Prostate gland (tissue), 2 donors: ENCODE results near the gene FAM200C.

ENCODE experiments used
- CTCF ChIP-seq, 4 experiments: fragments of 200-600 bp in 2 of 4; fragments of 450-650 bp in 2 of 4; sonication (generic) in 2 of 4; IDR thresholded peaks; 1 replicate in 3 of 4; 2 replicates in 1 of 4; pipeline ENCODE4 v1.5.1; 2016 to 2019; ENCODE audit warnings: antibody characterized with exemption in 4 of 4, mild to moderate bottlenecking in 2 of 4, moderate library complexity in 2 of 4
- POLR2A ChIP-seq: fragments of 450-650 bp; IDR thresholded peaks from one replicate; pipeline ENCODE4 v1.6.1; 2016; ENCODE audit warnings: antibody characterized with exemption, mild to moderate bottlenecking
- POLR2AphosphoS5 ChIP-seq: sonication (generic); formaldehyde crosslinking; IDR thresholded peaks from one replicate; pipeline ENCODE4 v1.6.1; 2017; ENCODE audit warnings: antibody characterized with exemption

- TF ChIP-seq CTCF (IDR thresholded peaks at IDR 0.05) (no peak), POLR2AphosphoS5 (no peak), POLR2A (no peak)
Measured at GRCh38 chr5:160434022-160434531, 34.2 kb upstream of the FAM200C start.
